H1 (cell line): Measurements from ENCODE around the gene ONECUT3. TPM values are rescaled to one million over a fixed set of nuclear protein-coding genes. Genes with fewer than 3 reads are reported as not detected.

ENCODE experiments used
- ATF2 ChIP-seq: IDR thresholded peaks from 2 replicates; pipeline ENCODE4 v1.6.1; 2012; ENCODE audit warnings: low read length, inconsistent platforms
- HDAC6 ChIP-seq: IDR thresholded peaks from one replicate; pipeline ENCODE4 v1.7.1; 2012; ENCODE audit warnings: low read depth, mild to moderate bottlenecking, inconsistent platforms, low read length, moderate library complexity
- POLR2AphosphoS5 ChIP-seq: IDR thresholded peaks from 2 replicates; pipeline ENCODE4 v1.6.1; 2011; ENCODE audit warnings: low read depth, low read length
- TEAD4 ChIP-seq: IDR thresholded peaks from 2 replicates; pipeline ENCODE4 v1.6.1; 2012; ENCODE audit warnings: low read depth, low read length, inconsistent platforms, mixed read lengths
- YY1 ChIP-seq: IDR thresholded peaks from 2 replicates; pipeline ENCODE4 v1.6.1; 2011; ENCODE audit warnings: low read depth, mild to moderate bottlenecking, low read length
- ZNF274 ChIP-seq: IDR thresholded peaks from 2 replicates; pipeline ENCODE4 v1.7.0; 2012; ENCODE audit warnings: low read length, borderline replicate concordance; ENCODE audit errors: extremely low read depth
- polyA plus RNA-seq, 7 experiments: library from polyadenylated mRNA; depleted of rRNA in 3 of 7; stranded (reverse) in 5 of 7; unstranded in 2 of 7; fragments of >200 nt in 5 of 7; fragments of 200-250 nt in 2 of 7; gene quantifications; 1 replicate in 5 of 7; 2 replicates in 1 of 7; 4 replicates in 1 of 7; pipeline versions ENCODE4 v1.2.1 to v1.2.3, GENCODE V29; 2011 to 2013; ENCODE audit warnings: missing spikeins in 2 of 7, mixed read lengths in 2 of 7
- total RNA-seq: library from RNA; stranded (reverse); fragmentation: NEBNext Ultra II Directional; extraction: Animal tissue kit (Norgen Biotek cat#: 25700); gene quantifications from 2 replicates; pipeline ENCODE4 v1.2.1, GENCODE V29; 2021

ONECUT3 gene
- total and polyA plus RNA-seq, 2 of the 8 experiments (the other 6 are each of a cell fraction or from before 2014, with no cell fraction given) = not detected

- TF ChIP-seq TEAD4 = no peak
- no peak for TF ChIP-seq POLR2AphosphoS5
- no peak for TF ChIP-seq YY1
- TF ChIP-seq HDAC6 = no peak
- no peak for TF ChIP-seq ZNF274
- TF ChIP-seq ATF2 = no peak
These were observed 3.6 kb upstream of the ONECUT3 start (continued) for GRCh38 chr19:1749373-1750342.
